GM12878 (cell line): ENCODE data around the gene NUDT14. TPM values are rescaled to one million over a fixed set of nuclear protein-coding genes. Genes with fewer than 3 reads are reported as not detected.

Source experiments
- ATAC-seq: fragments of 200-7000 bp; cut with Tn5 transposase; 3 replicates; pipeline ENCODE4 v1.9.1; 2020; ENCODE audit warnings: mild to moderate bottlenecking, moderate library complexity
- BruUV-seq: library from RNA; stranded (reverse); fragments of 400-500 nt; replicated peaks from 2 replicates; lab custom pipeline; 2021; lab: Mats Ljungman, UMichigan
- CTCF ChIA-PET: fragments of 300-600 bp; sonication (Branson Sonifier 250); formaldehyde crosslinking; extraction: SDS; loops from one replicate; lab custom pipeline; 2021; ENCODE audit warnings: inconsistent platforms; lab: Yijun Ruan, JAX
- POLR2A ChIA-PET: fragments of 350-600 bp; formaldehyde crosslinking; extraction: SDS; loops from one replicate; lab custom pipeline; 2021; ENCODE audit warnings: inconsistent platforms; lab: Charles Lee
- RAD21 ChIA-PET: fragments of 300-600 bp; sonication (Branson Sonifier 250); formaldehyde crosslinking; loops from one replicate; lab custom pipeline; 2023; ENCODE audit warnings: antibody characterized with exemption; ENCODE audit not compliant: unreplicated experiment; lab: Charles Lee
- SMC1A ChIA-PET: fragments of 300-600 bp; sonication (Branson Sonifier 250); formaldehyde crosslinking; loops from one replicate; lab custom pipeline; 2023; ENCODE audit not compliant: unreplicated experiment, uncharacterized antibody; lab: Charles Lee
- DNase-seq: peaks from one replicate; pipeline ENCODE4 v3.0.0-alpha.2; 2011; ENCODE audit warnings: low read depth, low spot score
- FAIRE-seq: peaks from 3 replicates; lab custom pipeline; 2011; peaks lifted over from hg19 to GRCh38; lab: Jason Lieb, UNC
- H2AFZ ChIP-seq: 2 replicates; pipeline ENCODE4 v1.6.0; 2011; ENCODE audit warnings: low read depth, low read length, control low read depth; ENCODE audit not compliant: control insufficient read depth
- H3K27ac ChIP-seq: 2 replicates; pipeline ENCODE4 v1.5.1; 2011; ENCODE audit warnings: control low read depth; ENCODE audit not compliant: control insufficient read depth, insufficient read depth
- H3K27me3 ChIP-seq, 2 experiments: replicated peaks in 1 of 2; 2 replicates each; pipeline versions ENCODE4 v1.6.0 to v1.6.1; 2011; ENCODE audit warnings: low read length in 1 of 2; ENCODE audit not compliant: control insufficient read depth in 2 of 2, insufficient read depth in 2 of 2
- H3K36me3 ChIP-seq, 2 experiments: 2 replicates each; pipeline ENCODE4 v1.5.1; 2011; ENCODE audit warnings: low read length in 1 of 2; ENCODE audit not compliant: control insufficient read depth in 2 of 2, insufficient read depth in 2 of 2
- H3K4me1 ChIP-seq: 2 replicates; pipeline ENCODE4 v1.6.1; 2011; ENCODE audit warnings: mild to moderate bottlenecking, low read length, moderate library complexity, mixed read lengths; ENCODE audit not compliant: control insufficient read depth, insufficient read depth
- H3K4me2 ChIP-seq: 2 replicates; pipeline ENCODE4 v1.6.0; 2011; ENCODE audit warnings: control low read depth; ENCODE audit not compliant: control insufficient read depth, insufficient read depth
- H3K4me3 ChIP-seq: fragments of 200-600 bp; sonication (generic); 2 replicates; pipeline ENCODE4 v1.5.1; 2016
- H3K79me2 ChIP-seq: 2 replicates; pipeline ENCODE4 v1.6.0; 2011; ENCODE audit warnings: low read length; ENCODE audit not compliant: control insufficient read depth, insufficient read depth
- H3K9ac ChIP-seq: 2 replicates; pipeline ENCODE4 v1.8.0; 2011; ENCODE audit warnings: low read length, control low read depth, mixed read lengths; ENCODE audit not compliant: control insufficient read depth, insufficient read depth
- H3K9me3 ChIP-seq: replicated peaks from 3 replicates; pipeline ENCODE4 v1.5.1; 2011; ENCODE audit warnings: mild to moderate bottlenecking, low read length; ENCODE audit not compliant: control insufficient read depth, insufficient read depth
- H4K20me1 ChIP-seq: 2 replicates; pipeline ENCODE4 v1.6.0; 2011; ENCODE audit not compliant: control insufficient read depth, insufficient read depth
- ATF7 ChIP-seq: fragments of 450-650 bp; IDR thresholded peaks from 2 replicates; pipeline ENCODE4 v1.6.1; 2016; ENCODE audit warnings: low read depth, mild to moderate bottlenecking
- BCL11A ChIP-seq: IDR thresholded peaks from 2 replicates; pipeline ENCODE4 v1.6.1; 2011; ENCODE audit warnings: low read depth, low read length
- CHD2 ChIP-seq: IDR thresholded peaks from 2 replicates; pipeline ENCODE4 v1.6.1; 2011; ENCODE audit warnings: low read depth, low read length, improper control_type of control experiment, borderline replicate concordance
- DPF2 ChIP-seq: fragments of 450-650 bp; IDR thresholded peaks from 2 replicates; pipeline ENCODE4 v1.6.1; 2017; ENCODE audit warnings: mild to moderate bottlenecking
- HCFC1 ChIP-seq: fragments of 150-350 bp; IDR thresholded peaks from 2 replicates; pipeline ENCODE4 v1.6.1; 2014; ENCODE audit warnings: low read length
- MAX ChIP-seq: IDR thresholded peaks from 2 replicates; pipeline ENCODE4 v1.6.1; 2012; ENCODE audit warnings: low read depth, low read length, improper control_type of control experiment
- NRF1 ChIP-seq: conservative IDR thresholded peaks from 2 replicates; pipeline ENCODE4 v1.6.1; 2011; ENCODE audit warnings: mild to moderate bottlenecking, low read depth, low read length, improper control_type of control experiment
- PKNOX1 ChIP-seq: fragments of 450-650 bp; IDR thresholded peaks from 2 replicates; pipeline ENCODE4 v1.6.1; 2016; ENCODE audit warnings: mild to moderate bottlenecking
- POLR2AphosphoS2 ChIP-seq: IDR thresholded peaks from 2 replicates; pipeline ENCODE4 v1.6.1; 2011; ENCODE audit warnings: low read depth, mild to moderate bottlenecking, low read length, improper control_type of control experiment, moderate library complexity
- RB1 ChIP-seq: fragments of 450-650 bp; formaldehyde crosslinking; IDR thresholded peaks from 2 replicates; pipeline ENCODE4 v1.6.1; 2017; ENCODE audit warnings: mild to moderate bottlenecking, borderline replicate concordance
- RUNX3 ChIP-seq: IDR thresholded peaks from 2 replicates; pipeline ENCODE4 v1.6.1; 2012; ENCODE audit warnings: low read length, inconsistent platforms
- SMAD5 ChIP-seq: IDR thresholded peaks from 2 replicates; pipeline ENCODE4 v1.6.1; 2016; ENCODE audit warnings: antibody characterized with exemption, low read depth
- SP1 ChIP-seq: IDR thresholded peaks from one replicate; pipeline ENCODE4 v1.6.1; 2011; ENCODE audit warnings: low read depth, low read length
- TAF1 ChIP-seq: IDR thresholded peaks from 2 replicates; pipeline ENCODE4 v1.6.1; 2011; ENCODE audit warnings: mild to moderate bottlenecking, low read depth, low read length, borderline replicate concordance
- TCF12 ChIP-seq: IDR thresholded peaks from 2 replicates; pipeline ENCODE4 v1.6.1; 2011; ENCODE audit warnings: low read depth, mild to moderate bottlenecking, low read length
- WGBS: methylation state at CpG from one replicate; pipeline ENCODE4 v1.1.6; 2016; ENCODE audit warnings: low lambda C conversion rate; ENCODE audit not compliant: insufficient replicate concordance, insufficient coverage; ENCODE audit errors: missing lambda C conversion rate; 5-methylcytosine and 5-hydroxymethylcytosine counted together
- in situ Hi-C: fragments of 300-500 bp; cut with MboI; formaldehyde crosslinking; loops from 9 replicates; pipeline ENCODE4 v1.14.3; 2018; ENCODE audit warnings: mixed read lengths
- intact Hi-C: fragments of 100-400 bp; cut with micrococcal nuclease; formaldehyde crosslinking; loops from one replicate; pipeline ENCODE4 v1.14.2; 2022; ENCODE audit not compliant: unreplicated experiment
- polyA plus RNA-seq, 11 experiments: library from polyadenylated mRNA; depleted of rRNA in 4 of 11; unstranded in 6 of 11; stranded (reverse) in 5 of 11; fragments of >200 nt; fragmentation: Nextera tagmentation in 4 of 11; fragmentation: Illumina TruSeq in 1 of 11; extraction: Ambion mirVana in 4 of 11; extraction: Trizol in 1 of 11; gene quantifications; 1 replicate in 1 of 11; 2 replicates in 10 of 11; pipeline versions ENCODE4 v1.2.1 to v1.2.3, GENCODE V29; 2011 to 2016; ENCODE audit warnings: inconsistent platforms in 2 of 11, missing spikeins in 2 of 11, low read depth in 1 of 11
- total RNA-seq, 4 experiments: library from RNA; depleted of rRNA in 3 of 4; stranded (reverse); fragments of >200 nt in 3 of 4; fragmentation: Illumina TruSeq in 1 of 4; extraction: Trizol in 1 of 4; gene quantifications; 2 replicates each; pipeline versions ENCODE4 v1.2.1 to v1.2.3, GENCODE V29; 2013 to 2021

NUDT14 gene
- total and polyA plus RNA-seq, 10 of the 15 experiments (the other 5 are each of a cell fraction or from before 2014, with no cell fraction given) = 0.62 to 6.8 (median 4.3) TPM; not detected in 1

GRCh38 chr14:105154476-105154871 is 26.6 kb downstream of the NUDT14 start:
- WGBS = 20% methylated on average over 12 of the region's 12 CpGs
- no peak for ATAC-seq

More at GRCh38 chr14:105154476-105154871, 26.6 kb downstream of the NUDT14 start:
- Histone ChIP-seq H2AFZ (no peak overlapping the region), H3K27me3 (no peaks in the 10 kb centered on the region), H3K4me3 (no peak overlapping the region), H3K4me2 (no peak overlapping the region), H3K4me1 (no peaks in the 10 kb centered on the region), H3K79me2 (no peaks in the 10 kb centered on the region), H3K9ac (no peak overlapping the region), H3K36me3 (no peaks in the 10 kb centered on the region), H4K20me1 (no peaks in the 10 kb centered on the region), H3K27ac (no peak overlapping the region), H3K9me3 (no peaks in the 10 kb centered on the region)
- ChIA-PET SMC1A (no interaction called here), CTCF (no interaction called here), POLR2A (no interaction called here), RAD21 (no interaction called here)
- FAIRE-seq (no peak), DNase-seq (no peak)
- intact Hi-C loops (no loop called here), in situ Hi-C loops (no loop called here)
- BruUV-seq = no TSS peak
- TF ChIP-seq HCFC1 = no peak
- no peak for TF ChIP-seq DPF2
- TF ChIP-seq MAX = no peak
- no peak for TF ChIP-seq RB1
- TF ChIP-seq NRF1 = no peak
- TF ChIP-seq RUNX3 = no peak
- TF ChIP-seq SP1 = no peak
- no peak for TF ChIP-seq PKNOX1
- TF ChIP-seq TAF1 = no peak
- no peak for TF ChIP-seq POLR2AphosphoS2
- TF ChIP-seq TCF12 = no peak
- no peak for TF ChIP-seq CHD2
- no peak for TF ChIP-seq SMAD5
- TF ChIP-seq BCL11A = no peak
- TF ChIP-seq ATF7 = no peak
